ENCODE results near the gene HBEGF. TPM values are rescaled to one million over a fixed set of nuclear protein-coding genes. Genes with fewer than 3 reads are reported as not detected.

HBEGF gene
- total RNA-seq, 1 experiment from 2014 or later = 12.3 TPM

- H4K20me1 ChIP-seq (ENCODE audit: insufficient read depth) = peaks cover 3% of the 10 kb centered on the region; the same call in 1 of the 2 replicates
- H3K4me1 ChIP-seq (ENCODE audit: control insufficient read depth in 1 of 2, insufficient read depth in 2 of 2, low read length in 2 of 2) = peaks cover 22 to 42% of the 10 kb centered on the region in 2 experiments
- no TSS peak for BruUV-seq (replicated peaks)
- no peaks in the 10 kb centered on the region for H3K27me3 ChIP-seq (ENCODE audit: insufficient read depth, low read length)
- ChIA-PET RAD21 (ENCODE audit: low non-redundant PET in 1 of 2, low total read pairs in 2 of 2, uncharacterized antibody in 2 of 2, unreplicated experiment in 2 of 2) (no interaction called here), POLR2A (no interaction called here), CTCF (no interaction called here)
- no peak overlapping the region for H2AFZ ChIP-seq (ENCODE audit: low read depth, low read length, poor library complexity, severe bottlenecking)
- no peak overlapping the region for H3K9ac ChIP-seq (ENCODE audit: low read length)
- peaks cover 88% of the 10 kb centered on the region for H3K79me2 ChIP-seq (ENCODE audit: insufficient read depth, low read length)
- intact Hi-C loops (cut with micrococcal nuclease) = no loop called here
- no peak for ATAC-seq
- no peak for TF ChIP-seq SRF (IDR thresholded peaks at IDR 0.05; ENCODE audit: low read depth)
- no peak for TF ChIP-seq ZNF274 (IDR thresholded peaks at IDR 0.05; ENCODE audit: low read depth, low read length)
- peaks cover 0 to 2% of the 10 kb centered on the region in 2 experiments; a peak in 1 of 4 replicates for H3K36me3 ChIP-seq (ENCODE audit: control insufficient read depth in 1 of 2, insufficient read depth in 2 of 2, low read length in 2 of 2)
- peak overlapping the region; percentile 42; the same call in 1 of the 2 replicates for H3K27ac ChIP-seq (ENCODE audit: low read depth, low read length)
- H3K4me2 ChIP-seq (ENCODE audit: low read length) = no peak overlapping the region
- DNase-seq (ENCODE audit: low read depth, low spot score) = no peak
- H3K9me2 ChIP-seq (ENCODE audit: insufficient read depth) = no peaks in the 10 kb centered on the region
- H3K4me3 ChIP-seq (replicated peaks in 1 of 2; ENCODE audit: low read depth in 1 of 2, low read length in 2 of 2) = no peak overlapping the region
- H3K9me3 ChIP-seq (ENCODE audit: control insufficient read depth in 1 of 2, insufficient read depth in 1 of 2, low read depth in 1 of 2, low read length in 2 of 2) = no peaks in the 10 kb centered on the region
These were observed 48.2 kb downstream of the HBEGF start for GRCh38 chr5:140298183-140298601.

- Histone ChIP-seq H3K36me3 (ENCODE audit: control insufficient read depth in 1 of 2, insufficient read depth in 2 of 2, low read length in 2 of 2) (peaks cover 0 to 2% of the 10 kb centered on the region in 2 experiments; a peak in 1 of 4 replicates), H3K27ac (ENCODE audit: low read depth, low read length) (no peak overlapping the region), H2AFZ (ENCODE audit: low read depth, low read length, poor library complexity, severe bottlenecking) (no peak overlapping the region), H3K9me3 (ENCODE audit: control insufficient read depth in 1 of 2, insufficient read depth in 1 of 2, low read depth in 1 of 2, low read length in 2 of 2) (no peaks in the 10 kb centered on the region), H3K4me1 (ENCODE audit: control insufficient read depth in 1 of 2, insufficient read depth in 2 of 2, low read length in 2 of 2) (peaks cover 22 to 41% of the 10 kb centered on the region in 2 experiments), H3K4me2 (ENCODE audit: low read length) (no peak overlapping the region), H3K9me2 (ENCODE audit: insufficient read depth) (no peaks in the 10 kb centered on the region), H3K4me3 (replicated peaks in 1 of 2; ENCODE audit: low read depth in 1 of 2, low read length in 2 of 2) (no peak overlapping the region), H3K79me2 (ENCODE audit: insufficient read depth, low read length) (peaks cover 91% of the 10 kb centered on the region), H3K27me3 (ENCODE audit: insufficient read depth, low read length) (no peaks in the 10 kb centered on the region), H4K20me1 (ENCODE audit: insufficient read depth) (peaks cover 10% of the 10 kb centered on the region; the same call in 1 of the 2 replicates), H3K9ac (ENCODE audit: low read length) (no peak overlapping the region)
- no TSS peak for BruUV-seq (replicated peaks)
- no peak for TF ChIP-seq REST (IDR thresholded peaks at IDR 0.05; ENCODE audit: low read depth)
- intact Hi-C loops (cut with micrococcal nuclease) = no loop called here
- ChIA-PET POLR2A (no interaction called here), CTCF (no interaction called here), RAD21 (ENCODE audit: low non-redundant PET in 1 of 2, low total read pairs in 2 of 2, uncharacterized antibody in 2 of 2, unreplicated experiment in 2 of 2) (no interaction called here)
- ATAC-seq (no peak), DNase-seq (ENCODE audit: low read depth, low spot score) (no peak)
These were observed 49.1 kb downstream of the HBEGF start for GRCh38 chr5:140297283-140297682.
